Endodermal cell (in vitro differentiated cells): ENCODE measurements around the gene OCRL. TPM values are rescaled to one million over a fixed set of nuclear protein-coding genes. Genes with fewer than 3 reads are reported as not detected.
"Not testable (repeated sequence)": the region's sequence is repeated elsewhere in the genome, so short reads cannot be mapped to it uniquely, and the experiment has no call there.

Experiments
- DNase-seq: peaks from one replicate; pipeline ENCODE4 v3.0.0-alpha.2; 2017
- H3K27ac ChIP-seq: 2 replicates; pipeline ENCODE4 v1.5.1; 2013; ENCODE audit warnings: mild to moderate bottlenecking, low read depth, low read length, moderate library complexity
- H3K27me3 ChIP-seq: 2 replicates; pipeline ENCODE4 v1.6.1; 2013; ENCODE audit warnings: mild to moderate bottlenecking, low read length, moderate library complexity; ENCODE audit not compliant: insufficient read depth, control insufficient read depth, poor library complexity, severe bottlenecking
- H3K36me3 ChIP-seq: 2 replicates; pipeline ENCODE4 v1.7.0; 2013; ENCODE audit warnings: mild to moderate bottlenecking, low read length, moderate library complexity; ENCODE audit not compliant: control insufficient read depth, insufficient read depth
- H3K4me1 ChIP-seq: one replicate; pipeline ENCODE4 v1.7.0; 2013; ENCODE audit warnings: low read length; ENCODE audit not compliant: control insufficient read depth, insufficient read depth
- H3K4me3 ChIP-seq: 2 replicates; pipeline ENCODE4 v1.5.1; 2013; ENCODE audit warnings: mild to moderate bottlenecking, low read length, moderate library complexity
- H3K9ac ChIP-seq: 2 replicates; pipeline ENCODE4 v1.6.1; 2013; ENCODE audit warnings: mild to moderate bottlenecking, low read length, moderate library complexity; ENCODE audit not compliant: poor library complexity, severe bottlenecking; ENCODE audit errors: extremely low read depth
- H3K9me3 ChIP-seq: 2 replicates; pipeline ENCODE4 v1.6.1; 2013; ENCODE audit warnings: mild to moderate bottlenecking, low read length, moderate library complexity; ENCODE audit not compliant: control insufficient read depth
- H3K27ac Mint-ChIP-seq: 2 replicates; pipeline ENCODE4 v1.8.0; 2020; ENCODE audit warnings: mixed read lengths
- H3K27me3 Mint-ChIP-seq: 2 replicates; pipeline ENCODE4 v1.8.0; 2021; ENCODE audit warnings: mild to moderate bottlenecking, mixed read lengths; ENCODE audit not compliant: insufficient read depth
- H3K36me3 Mint-ChIP-seq: 2 replicates; pipeline ENCODE4 v1.8.0; 2020; ENCODE audit warnings: low read depth, mixed read lengths
- H3K4me1 Mint-ChIP-seq: 2 replicates; pipeline ENCODE4 v1.8.0; 2020; ENCODE audit warnings: mixed read lengths
- H3K4me3 Mint-ChIP-seq: 2 replicates; pipeline ENCODE4 v1.8.0; 2020; ENCODE audit warnings: mild to moderate bottlenecking, moderate library complexity, mixed read lengths
- H3K9me3 Mint-ChIP-seq: 2 replicates; pipeline ENCODE4 v1.8.0; 2020; ENCODE audit warnings: mild to moderate bottlenecking, mixed read lengths
- WGBS, 2 experiments: methylation state at CpG; one replicate each; pipeline versions ENCODE4 v1.1.5 to v1.1.7; 2013; ENCODE audit warnings: missing lambda C conversion rate in 2 of 2, mixed read lengths in 1 of 2; ENCODE audit not compliant: insufficient coverage in 1 of 2, insufficient read length in 1 of 2; 5-methylcytosine and 5-hydroxymethylcytosine counted together
- total RNA-seq, 2 donors: library from RNA; stranded (reverse); fragmentation: NEBNext Ultra II Directional in 1 of 2; extraction: Animal tissue kit (Norgen Biotek cat#: 25700) in 1 of 2; gene quantifications; 2 replicates in 1 of 2; 3 replicates in 1 of 2; pipeline ENCODE4 v1.2.1, GENCODE V29; 2021
- TF ChIP-seq, protein P1 (sequence below): fragments of 200-600 bp; sonication (generic); conservative IDR thresholded peaks from 2 replicates; pipeline ENCODE4 v1.5.0; 2021; ENCODE audit warnings: antibody characterized with exemption, mild to moderate bottlenecking

The OCRL gene
- total RNA-seq, 2 donors from 2014 or later, result 14.2 to 27.0 TPM

DNA sequence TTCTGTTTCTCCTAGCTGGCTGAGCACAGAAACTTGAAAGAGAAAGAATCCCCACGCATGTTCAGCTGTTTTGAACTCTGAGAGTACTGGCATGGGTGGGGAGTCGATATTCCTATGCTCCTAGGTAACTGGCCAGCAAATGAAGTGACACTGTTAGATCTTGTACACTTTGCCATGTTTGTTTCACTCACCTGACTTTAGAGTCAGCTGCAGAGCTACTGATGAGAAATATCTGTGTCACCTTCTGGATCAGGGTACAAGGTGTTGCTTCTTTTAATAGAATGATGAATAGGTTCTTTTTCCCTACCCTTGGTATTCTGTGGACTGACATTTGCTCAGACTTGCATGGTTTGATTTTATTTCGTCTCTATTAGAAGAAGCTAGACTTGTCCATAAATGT lies 28.3 kb downstream of the OCRL start:
- Mint-ChIP-seq H3K4me3 (no peak overlapping the region), H3K27ac (no peak overlapping the region), H3K4me1 (peaks cover 18% of the 10 kb centered on the region), H3K27me3 (no peaks in the 10 kb centered on the region), H3K9me3 (peaks cover 2% of the 10 kb centered on the region), H3K36me3 (peaks cover 69% of the 10 kb centered on the region)
- TF ChIP-seq, protein P1, sequence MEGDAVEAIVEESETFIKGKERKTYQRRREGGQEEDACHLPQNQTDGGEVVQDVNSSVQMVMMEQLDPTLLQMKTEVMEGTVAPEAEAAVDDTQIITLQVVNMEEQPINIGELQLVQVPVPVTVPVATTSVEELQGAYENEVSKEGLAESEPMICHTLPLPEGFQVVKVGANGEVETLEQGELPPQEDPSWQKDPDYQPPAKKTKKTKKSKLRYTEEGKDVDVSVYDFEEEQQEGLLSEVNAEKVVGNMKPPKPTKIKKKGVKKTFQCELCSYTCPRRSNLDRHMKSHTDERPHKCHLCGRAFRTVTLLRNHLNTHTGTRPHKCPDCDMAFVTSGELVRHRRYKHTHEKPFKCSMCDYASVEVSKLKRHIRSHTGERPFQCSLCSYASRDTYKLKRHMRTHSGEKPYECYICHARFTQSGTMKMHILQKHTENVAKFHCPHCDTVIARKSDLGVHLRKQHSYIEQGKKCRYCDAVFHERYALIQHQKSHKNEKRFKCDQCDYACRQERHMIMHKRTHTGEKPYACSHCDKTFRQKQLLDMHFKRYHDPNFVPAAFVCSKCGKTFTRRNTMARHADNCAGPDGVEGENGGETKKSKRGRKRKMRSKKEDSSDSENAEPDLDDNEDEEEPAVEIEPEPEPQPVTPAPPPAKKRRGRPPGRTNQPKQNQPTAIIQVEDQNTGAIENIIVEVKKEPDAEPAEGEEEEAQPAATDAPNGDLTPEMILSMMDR, result no peak
- Histone ChIP-seq H3K9me3 (no peaks in the 10 kb centered on the region), H3K36me3 (peaks cover 20% of the 10 kb centered on the region), H3K4me1 (no peaks in the 10 kb centered on the region), H3K27me3 (no peaks in the 10 kb centered on the region), H3K27ac (no peak overlapping the region), H3K9ac (no peak overlapping the region), H3K4me3 (no peak overlapping the region)
- no peak for DNase-seq
- WGBS, 2 experiments, result 93% methylated on average over 3 of the region's 3 CpGs; no CpG with 5 or more reads in 1 of the 2 experiments

DNA sequence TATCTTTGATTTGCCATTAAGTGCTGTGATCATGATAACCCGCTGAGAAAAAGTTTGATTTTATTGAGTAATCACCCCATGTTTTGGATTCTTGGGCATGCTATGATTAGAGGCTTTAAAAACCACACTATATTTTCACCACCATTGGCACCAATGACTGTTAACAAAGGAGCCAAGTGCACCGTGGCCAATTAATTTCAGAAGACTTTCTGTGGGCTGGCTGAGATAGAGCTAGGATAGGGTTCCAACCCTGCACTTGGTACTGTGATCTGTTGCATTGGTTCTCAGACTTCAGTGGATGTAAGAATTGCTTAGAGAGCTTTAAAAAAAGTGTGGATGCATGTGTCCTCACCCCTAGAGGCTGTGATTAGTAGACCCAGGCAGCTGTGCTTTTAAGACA lies 32.4 kb downstream of the OCRL start:
- H3K4me3 Mint-ChIP-seq, result no peak overlapping the region
- H3K27ac ChIP-seq, result no peak overlapping the region
- TF ChIP-seq, protein P1, result no peak
- no peak overlapping the region for H3K9ac ChIP-seq
- H3K27me3 ChIP-seq, result no peaks in the 10 kb centered on the region
- H3K27me3 Mint-ChIP-seq, result no peaks in the 10 kb centered on the region
- 91% methylated on average over 1 of the region's 2 CpGs; no CpG with 5 or more reads in 1 of the 2 experiments for WGBS, 2 experiments
- H3K4me3 ChIP-seq, result no peak overlapping the region
- no peaks in the 10 kb centered on the region for H3K4me1 ChIP-seq
- H3K9me3 Mint-ChIP-seq, result no peaks in the 10 kb centered on the region
- no peak overlapping the region for H3K27ac Mint-ChIP-seq
- DNase-seq, result no peak
- H3K36me3 Mint-ChIP-seq, result peaks cover 73% of the 10 kb centered on the region
- H3K4me1 Mint-ChIP-seq, result peaks cover 32% of the 10 kb centered on the region
- peaks cover 36% of the 10 kb centered on the region for H3K36me3 ChIP-seq
- no peaks in the 10 kb centered on the region for H3K9me3 ChIP-seq

DNA sequence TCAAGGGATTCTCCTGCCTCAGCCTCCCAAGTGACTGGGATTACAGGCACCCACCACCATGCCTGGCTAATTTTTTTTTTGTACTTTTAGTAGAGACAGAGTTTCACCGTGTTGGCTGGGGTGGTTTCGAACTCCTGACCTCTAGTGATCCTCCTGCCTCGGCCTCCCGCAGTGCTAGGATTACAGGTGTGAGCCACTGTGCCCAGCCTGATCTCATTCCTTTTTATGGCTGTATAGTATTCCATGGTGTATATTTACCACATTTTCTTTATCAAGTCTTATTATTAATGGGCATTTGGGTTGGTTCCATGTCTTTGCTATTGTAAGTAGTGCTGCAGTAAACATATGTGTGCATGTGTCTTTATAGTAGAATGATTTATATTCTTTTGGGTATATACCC lies 33.6 kb downstream of the OCRL start:
- not testable (repeated sequence) for H3K9ac ChIP-seq, H3K27ac Mint-ChIP-seq, H3K9me3 ChIP-seq, H3K4me3 Mint-ChIP-seq, H3K27me3 Mint-ChIP-seq, DNase-seq, H3K27me3 ChIP-seq, H3K9me3 Mint-ChIP-seq, H3K27ac ChIP-seq, H3K4me3 ChIP-seq, H3K4me1 ChIP-seq
- peaks cover 71% of the 10 kb centered on the region for H3K36me3 Mint-ChIP-seq
- peaks cover 37% of the 10 kb centered on the region for H3K4me1 Mint-ChIP-seq
- H3K36me3 ChIP-seq, result peaks cover 43% of the 10 kb centered on the region
- 91% methylated on average over 2 of the region's 4 CpGs; no CpG with 5 or more reads in 1 of the 2 experiments for WGBS, 2 experiments

DNA sequence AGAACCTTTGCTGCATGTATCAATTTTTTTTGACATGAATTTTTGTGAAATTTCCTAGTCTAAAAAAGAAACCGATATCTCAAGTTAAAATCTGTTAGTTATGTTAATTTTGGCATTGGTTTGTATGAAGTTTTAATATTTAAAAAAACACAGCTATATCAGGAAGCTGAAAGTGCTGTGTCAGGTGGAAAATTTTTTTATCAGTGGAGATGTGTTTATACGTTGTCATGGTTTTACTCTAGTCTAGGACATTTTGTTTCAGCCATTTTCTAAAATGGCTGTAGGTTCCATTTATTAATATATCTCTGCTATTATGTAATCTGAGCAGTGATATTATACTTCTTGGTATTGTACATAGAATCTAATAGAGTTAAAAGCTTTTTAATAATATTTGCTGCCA lies 34.2 kb downstream of the OCRL start:
- Mint-ChIP-seq H3K27me3 (no peaks in the 10 kb centered on the region), H3K4me1 (peaks cover 35% of the 10 kb centered on the region), H3K4me3 (no peak overlapping the region), H3K9me3 (no peaks in the 10 kb centered on the region), H3K27ac (no peak overlapping the region), H3K36me3 (peaks cover 68% of the 10 kb centered on the region)
- DNase-seq, result no peak
- Histone ChIP-seq H3K4me3 (no peak overlapping the region), H3K9ac (no peak overlapping the region), H3K27me3 (no peaks in the 10 kb centered on the region), H3K9me3 (no peaks in the 10 kb centered on the region), H3K4me1 (no peaks in the 10 kb centered on the region), H3K36me3 (peaks cover 48% of the 10 kb centered on the region), H3K27ac (no peak overlapping the region)
- WGBS, 2 experiments, result 100% methylated on average over 1 of the region's 2 CpGs; no CpG with 5 or more reads in 1 of the 2 experiments
- TF ChIP-seq, protein P1, result no peak
